Measurements from ENCODE around the gene CAPN15. TPM values are rescaled to one million over a fixed set of nuclear protein-coding genes. Genes with fewer than 3 reads are reported as not detected.

CAPN15 gene
- total RNA-seq, 1 experiment from 2014 or later: 76.4 TPM

DNA sequence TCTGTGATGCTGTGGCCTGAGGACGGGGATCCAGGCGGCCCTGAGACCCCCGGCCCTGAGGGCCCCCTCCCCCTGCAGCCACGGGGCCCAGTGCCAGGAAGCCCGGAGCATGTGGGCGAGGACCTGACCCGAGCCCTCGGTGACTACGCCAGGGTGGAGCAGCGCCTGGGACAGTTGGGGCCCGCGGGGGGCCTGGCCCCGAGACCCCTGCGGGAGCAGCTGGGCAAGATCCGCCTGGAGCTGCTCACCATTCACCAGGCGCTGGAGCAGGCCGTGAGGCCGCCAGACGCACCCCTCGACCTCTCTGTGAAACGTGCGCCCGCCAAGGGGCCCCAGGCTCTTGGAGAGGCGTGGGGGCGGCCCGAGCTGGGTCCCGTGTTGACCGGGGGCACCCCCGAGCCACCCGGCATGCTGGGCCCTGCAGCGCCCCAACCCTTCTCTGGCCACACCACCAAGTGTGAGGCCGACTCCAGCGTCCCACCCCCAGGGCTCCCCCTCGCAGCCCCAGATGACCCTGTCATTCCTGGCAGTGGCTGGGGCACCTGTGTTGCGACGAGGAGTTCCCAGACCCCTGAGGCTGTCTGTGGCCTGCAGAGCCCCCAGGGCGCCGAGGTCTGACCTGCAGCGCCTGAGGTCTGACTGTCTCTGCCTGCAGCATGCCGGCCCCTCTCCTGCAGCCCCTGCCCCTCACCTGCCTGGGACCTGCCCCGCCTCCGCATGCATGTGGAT, 37.3 kb downstream of the CAPN15 start:
- Histone ChIP-seq H3K14ac (ENCODE audit: insufficient read depth, low read length) (no peak overlapping the region), H4K8ac (replicated peaks; ENCODE audit: insufficient read length, low read depth, low read length) (no peak overlapping the region), H2BK15ac (ENCODE audit: low read depth, low read length) (no peak overlapping the region), H3K27me3 (ENCODE audit: insufficient read depth, low read length) (no peaks in the 10 kb centered on the region; the same call in 1 of the 2 replicates), H2BK120ac (ENCODE audit: low read depth, low read length, poor library complexity, severe bottlenecking) (no peak overlapping the region), H3K56ac (ENCODE audit: insufficient read length, low read depth, low read length) (no peak overlapping the region), H3K79me1 (ENCODE audit: insufficient read depth, low read depth, low read length, poor library complexity, severe bottlenecking) (no peaks in the 10 kb centered on the region), H2BK12ac (ENCODE audit: insufficient read length, low read depth, low read length) (no peak overlapping the region), H4K5ac (ENCODE audit: insufficient read length, low read depth, low read length) (no peak overlapping the region), H2BK20ac (ENCODE audit: low read depth, low read length, poor library complexity, severe bottlenecking) (no peak overlapping the region), H3K4ac (ENCODE audit: low read depth, low read length) (no peak overlapping the region), H3K79me2 (ENCODE audit: insufficient read depth, low read length) (no peaks in the 10 kb centered on the region), H3K18ac (ENCODE audit: insufficient read length, low read depth, low read length) (no peak overlapping the region), H2AK5ac (ENCODE audit: insufficient read length, low read length) (no peak overlapping the region), H3K9ac (ENCODE audit: extremely low read depth, insufficient read length, low read length) (no peak overlapping the region), H3K9me3 (ENCODE audit: control insufficient read depth, low read depth, low read length) (no peaks in the 10 kb centered on the region), H3K4me2 (ENCODE audit: insufficient read depth, insufficient read length, low read length) (no peak overlapping the region), H2BK5ac (ENCODE audit: insufficient read length, low read length) (no peak overlapping the region), H4K91ac (ENCODE audit: insufficient read length, low read depth, low read length) (no peak overlapping the region), H4K20me1 (ENCODE audit: control insufficient read depth, insufficient read depth, insufficient read length) (peaks cover 3% of the 10 kb centered on the region), H2AFZ (ENCODE audit: low read length) (no peak overlapping the region), H3K23me2 (ENCODE audit: insufficient read length, low read depth, low read length, poor library complexity, severe bottlenecking) (peaks cover 5% of the 10 kb centered on the region), H3K27ac (ENCODE audit: insufficient read length, low read depth, low read length) (no peak overlapping the region), H3K23ac (ENCODE audit: insufficient read length, low read depth, low read length) (no peak overlapping the region), H3K4me1 (ENCODE audit: insufficient read depth, low read length) (no peaks in the 10 kb centered on the region), H3T11ph (ENCODE audit: low read length) (no peak overlapping the region)
- H3K4me1 Mint-ChIP-seq: peaks cover 10 to 22% of the 10 kb centered on the region in 2 experiments
- H3K27ac Mint-ChIP-seq: no peak overlapping the region
- no peak for TF ChIP-seq CTCF (conservative IDR thresholded peaks at IDR 0.05)
- H3K27me3 Mint-ChIP-seq (ENCODE audit: low read depth): peaks cover 22% of the 10 kb centered on the region
- H3K4me3 Mint-ChIP-seq: no peak overlapping the region
- H3K36me3 Mint-ChIP-seq (ENCODE audit: insufficient read depth in 1 of 3, low read depth in 3 of 3): no peaks in the 10 kb centered on the region
- no CpG with 5 or more reads among the region's 42 CpGs for WGBS (ENCODE audit: extremely low coverage, insufficient read length, low lambda C conversion rate)
- DNase-seq: no peak
- H3K9me3 Mint-ChIP-seq: no peaks in the 10 kb centered on the region; a peak in 1 of 5 replicates

Data from H9 (cell line).